ENCODE data around the gene SMARCA2. TPM values are rescaled to one million over a fixed set of nuclear protein-coding genes. Genes with fewer than 3 reads are reported as not detected.

The SMARCA2 gene
- total RNA-seq, 2 experiments from 2014 or later: 168 to 188 TPM

DNA sequence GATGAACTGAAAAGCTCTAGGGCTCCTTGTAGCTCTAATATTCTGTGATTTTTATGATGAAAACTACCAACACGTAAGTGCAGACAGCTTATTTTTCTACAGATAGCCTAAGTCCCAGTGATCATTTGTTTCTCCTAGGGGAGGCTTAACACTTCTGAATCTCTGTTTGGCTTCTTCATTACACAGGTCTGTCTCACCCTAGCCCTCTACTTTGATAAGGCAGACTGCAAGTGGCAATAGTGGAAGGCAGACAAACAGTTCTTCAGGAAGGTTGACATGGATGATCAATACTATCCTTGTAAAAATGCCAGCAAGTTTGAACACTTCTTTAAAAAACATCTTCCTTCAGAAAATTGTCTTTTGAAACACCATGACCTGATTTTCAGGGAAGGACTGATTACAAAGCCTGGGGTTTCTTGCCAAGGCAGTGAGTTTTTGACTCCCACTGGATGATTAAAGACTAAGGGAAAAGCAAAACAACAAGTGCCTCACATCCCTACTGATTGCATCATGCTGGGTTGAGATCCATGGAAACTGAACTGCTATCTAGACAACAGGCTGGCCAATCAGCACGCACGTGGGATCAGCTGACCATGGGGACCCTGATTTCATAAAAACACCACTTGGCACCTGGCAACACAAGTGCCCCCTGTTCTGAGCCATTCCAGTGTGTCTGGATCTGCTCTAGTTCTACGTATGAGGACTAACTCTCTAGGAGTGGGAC lies 212.2 kb downstream of the SMARCA2 start:
- no peaks in the 10 kb centered on the region for H3K27me3 Mint-ChIP-seq
- CTCF ChIA-PET: no interaction called here
- H3K27ac Mint-ChIP-seq: no peak overlapping the region
- no peaks in the 10 kb centered on the region for H3K36me3 Mint-ChIP-seq
- H3K9me3 Mint-ChIP-seq (ENCODE audit: low read depth): peaks cover 2% of the 10 kb centered on the region
- ATAC-seq (no peak), DNase-seq (no peak)
- no peak overlapping the region for H3K4me3 Mint-ChIP-seq
- H3K4me1 Mint-ChIP-seq: peaks cover 4% of the 10 kb centered on the region

DNA sequence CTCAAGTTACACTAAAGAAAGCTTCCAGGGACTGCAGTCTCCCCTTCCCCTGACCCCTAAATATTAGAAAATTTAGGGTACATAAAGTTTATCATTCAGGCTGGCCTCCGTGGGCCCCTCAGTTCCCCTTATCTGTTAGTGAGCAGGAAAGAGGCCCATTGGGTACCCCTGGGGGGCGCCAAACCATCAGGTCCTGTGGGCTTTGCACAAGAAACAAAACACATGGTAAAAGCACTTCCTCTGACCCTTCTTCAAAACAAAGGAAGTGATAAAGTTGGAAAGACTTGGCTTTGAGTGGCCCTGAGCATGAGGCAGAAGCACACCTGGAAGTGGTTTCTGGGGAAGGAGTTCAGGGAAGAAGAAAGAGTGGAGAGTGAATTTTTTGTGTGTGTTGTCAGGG lies 213.0 kb downstream of the SMARCA2 start:
- no peak overlapping the region for H3K27ac Mint-ChIP-seq
- no peaks in the 10 kb centered on the region for H3K27me3 Mint-ChIP-seq
- no peaks in the 10 kb centered on the region for H3K9me3 Mint-ChIP-seq (ENCODE audit: low read depth)
- peak; percentile 43 for DNase-seq
- no peak for ATAC-seq
- H3K4me1 Mint-ChIP-seq: peaks cover 4% of the 10 kb centered on the region
- H3K4me3 Mint-ChIP-seq: no peak overlapping the region
- CTCF ChIA-PET: no interaction called here
- no peaks in the 10 kb centered on the region for H3K36me3 Mint-ChIP-seq

DNA sequence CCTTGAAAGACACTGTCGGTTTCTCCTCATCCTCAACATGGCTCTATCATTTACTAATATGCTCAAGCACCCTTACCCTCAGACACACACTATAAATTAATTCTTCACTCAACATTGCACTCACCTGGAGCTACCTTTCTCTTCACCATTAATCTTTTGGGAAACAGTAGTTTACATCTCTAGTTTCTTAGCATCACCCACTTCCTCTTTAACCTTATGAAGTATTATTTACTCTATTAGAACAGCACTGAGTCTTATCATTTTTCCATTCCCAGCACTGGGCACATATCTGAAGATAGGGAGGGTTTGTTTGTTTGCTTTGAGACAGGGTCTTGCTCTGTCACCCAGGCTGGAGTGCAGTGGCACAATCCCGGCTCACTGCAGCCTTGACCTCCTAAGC lies 213.5 kb downstream of the SMARCA2 start:
- peaks cover 4% of the 10 kb centered on the region for H3K4me1 Mint-ChIP-seq
- ATAC-seq (no peak), DNase-seq (no peak)
- H3K9me3 Mint-ChIP-seq (ENCODE audit: low read depth): no peaks in the 10 kb centered on the region
- CTCF ChIA-PET: no interaction called here
- H3K4me3 Mint-ChIP-seq: no peak overlapping the region
- no peaks in the 10 kb centered on the region for H3K27me3 Mint-ChIP-seq
- H3K36me3 Mint-ChIP-seq: no peaks in the 10 kb centered on the region
- no peak overlapping the region for H3K27ac Mint-ChIP-seq

DNA sequence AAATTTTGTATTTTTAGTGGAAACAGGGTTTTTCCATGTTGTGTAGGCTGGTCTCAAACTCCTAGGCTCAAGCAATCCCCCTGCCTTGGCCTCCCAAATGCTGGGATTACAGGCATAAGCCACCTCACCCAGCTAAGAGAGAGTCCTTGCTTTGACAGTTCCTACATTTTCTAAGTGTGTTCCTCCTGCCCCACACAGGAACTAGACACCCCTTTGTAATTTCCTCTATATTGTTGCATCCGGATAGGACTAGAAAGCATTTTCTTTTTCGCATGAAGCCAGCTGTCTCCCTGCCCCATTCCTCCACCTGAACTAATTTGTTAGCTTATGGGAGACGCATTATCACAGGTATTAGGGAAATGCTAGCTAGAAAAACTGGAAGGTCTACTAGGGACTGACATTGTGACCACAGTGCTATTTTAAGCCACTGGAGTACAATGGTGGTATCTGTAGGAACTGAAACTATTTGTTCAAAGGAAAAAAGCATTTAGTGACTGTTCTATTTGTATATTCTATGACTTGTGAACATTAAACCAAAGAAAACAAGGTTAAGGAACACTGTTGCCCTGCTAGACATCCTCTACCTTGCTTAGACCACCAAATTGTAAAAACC lies 214.1 kb downstream of the SMARCA2 start:
- Mint-ChIP-seq H3K4me3 (no peak overlapping the region), H3K27me3 (no peaks in the 10 kb centered on the region), H3K9me3 (ENCODE audit: low read depth) (no peaks in the 10 kb centered on the region), H3K36me3 (no peaks in the 10 kb centered on the region), H3K4me1 (peaks cover 4% of the 10 kb centered on the region), H3K27ac (no peak overlapping the region)
- no peak for DNase-seq
- CTCF ChIA-PET: interaction anchor here (1.4 kb wide), 1 partner anchor 501 kb away, joined by 3 read pairs; no protein-coding TSS in a partner anchor
- ATAC-seq: no peak

DNA sequence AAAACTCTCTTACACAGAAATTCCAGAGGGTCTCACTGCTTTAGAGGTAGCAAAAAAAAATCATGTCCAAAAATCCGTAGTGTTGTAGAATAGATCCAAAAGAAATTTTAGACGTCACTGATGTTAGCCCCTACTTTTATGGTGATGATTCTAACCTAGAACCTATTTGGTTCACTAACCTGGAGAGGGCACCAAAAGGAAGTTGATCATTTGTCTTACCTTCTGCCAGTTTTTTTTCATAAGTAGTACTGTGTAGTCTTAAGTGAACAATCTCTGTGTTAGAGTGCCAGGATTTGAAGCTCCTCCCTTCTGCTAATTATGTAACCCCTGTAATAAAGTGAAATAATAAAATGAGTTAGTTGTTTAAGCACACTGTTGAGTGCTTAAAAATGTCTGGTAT lies 215.2 kb downstream of the SMARCA2 start:
- DNase-seq: no peak
- no peak for ATAC-seq
- Mint-ChIP-seq H3K27me3 (no peaks in the 10 kb centered on the region), H3K4me1 (peaks cover 4% of the 10 kb centered on the region), H3K9me3 (ENCODE audit: low read depth) (no peaks in the 10 kb centered on the region), H3K4me3 (no peak overlapping the region), H3K27ac (no peak overlapping the region), H3K36me3 (no peaks in the 10 kb centered on the region)
- CTCF ChIA-PET: interaction anchor here (1.4 kb wide), 1 partner anchor 500 kb away, joined by 3 read pairs; no protein-coding TSS in a partner anchor

DNA sequence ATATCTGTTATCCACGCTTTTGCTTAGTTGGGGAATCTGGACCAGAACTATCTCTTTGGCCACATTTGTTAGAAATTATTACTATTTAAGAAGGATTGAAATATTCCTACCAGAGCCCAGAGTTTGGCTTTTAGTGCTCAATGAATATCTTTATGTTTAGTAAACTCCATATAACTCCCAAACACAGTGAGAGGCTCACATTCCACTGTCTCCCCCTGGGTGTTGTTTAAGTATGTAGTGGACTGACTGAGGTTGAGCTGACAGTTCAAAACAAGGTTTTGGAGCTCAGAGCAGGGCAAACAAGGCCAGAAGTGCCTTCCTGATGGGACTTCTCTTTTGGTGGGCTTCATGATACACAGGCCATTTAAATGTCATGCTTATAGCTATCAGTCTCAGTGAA lies 216.0 kb downstream of the SMARCA2 start:
- no peak overlapping the region for H3K4me3 Mint-ChIP-seq
- no peak overlapping the region for H3K27ac Mint-ChIP-seq
- peaks cover 4% of the 10 kb centered on the region for H3K4me1 Mint-ChIP-seq
- CTCF ChIA-PET: no interaction called here
- DNase-seq: no peak
- H3K36me3 Mint-ChIP-seq: no peaks in the 10 kb centered on the region
- H3K9me3 Mint-ChIP-seq (ENCODE audit: low read depth): no peaks in the 10 kb centered on the region
- no peaks in the 10 kb centered on the region for H3K27me3 Mint-ChIP-seq
- no peak for ATAC-seq

DNA sequence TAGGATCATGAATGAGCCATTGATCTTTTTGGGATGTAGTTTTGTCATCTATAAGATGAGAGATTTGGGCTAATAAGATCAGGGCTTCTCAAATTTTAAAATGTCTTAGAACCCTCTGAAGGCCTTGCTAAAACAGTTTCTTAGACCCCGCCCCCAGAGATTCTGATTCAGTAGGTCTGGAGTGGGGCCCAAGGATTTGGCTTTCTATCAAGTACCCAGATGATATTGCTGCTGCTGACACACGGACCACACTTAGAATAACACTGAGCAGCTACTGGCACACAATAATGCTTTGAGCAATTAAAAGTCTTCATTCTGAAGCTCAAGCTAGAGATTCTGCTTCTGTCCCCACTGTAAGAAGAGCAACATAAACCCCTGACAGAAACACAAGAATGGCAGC lies 216.7 kb downstream of the SMARCA2 start:
- no peaks in the 10 kb centered on the region for H3K27me3 Mint-ChIP-seq
- no peak overlapping the region for H3K4me3 Mint-ChIP-seq
- H3K9me3 Mint-ChIP-seq (ENCODE audit: low read depth): no peaks in the 10 kb centered on the region
- no peak for ATAC-seq
- CTCF ChIA-PET: interaction anchor here (1.3 kb wide), 1 partner anchor 10 kb away, joined by 3 read pairs; no protein-coding TSS in a partner anchor
- no peaks in the 10 kb centered on the region for H3K36me3 Mint-ChIP-seq
- no peak for DNase-seq
- H3K27ac Mint-ChIP-seq: no peak overlapping the region
- H3K4me1 Mint-ChIP-seq: peaks cover 4% of the 10 kb centered on the region

DNA sequence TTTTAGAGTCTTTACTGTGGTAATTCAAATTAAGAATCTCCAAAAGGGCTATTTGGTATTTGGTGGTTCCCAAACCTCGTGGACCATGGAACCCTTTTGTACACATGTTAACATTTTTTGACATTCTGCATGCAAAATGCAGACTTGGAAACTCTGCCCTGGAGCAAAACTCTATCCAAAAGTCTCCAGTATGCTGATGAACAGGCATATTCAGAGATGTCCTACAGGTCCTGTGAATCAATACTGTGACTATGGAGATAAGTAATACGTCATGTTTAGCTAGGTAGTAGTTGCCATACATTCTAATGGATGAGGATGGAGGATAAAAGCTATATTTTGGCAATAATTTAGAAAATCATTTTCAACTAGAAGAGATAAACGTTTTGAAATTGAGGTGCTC lies 218.1 kb downstream of the SMARCA2 start:
- no peaks in the 10 kb centered on the region for H3K36me3 Mint-ChIP-seq
- ATAC-seq: no peak
- no peaks in the 10 kb centered on the region for H3K9me3 Mint-ChIP-seq (ENCODE audit: low read depth)
- H3K27me3 Mint-ChIP-seq: peaks cover 6% of the 10 kb centered on the region
- no peak overlapping the region for H3K27ac Mint-ChIP-seq
- DNase-seq: no peak
- CTCF ChIA-PET: no interaction called here
- H3K4me1 Mint-ChIP-seq: peaks cover 3% of the 10 kb centered on the region
- H3K4me3 Mint-ChIP-seq: no peak overlapping the region

DNA sequence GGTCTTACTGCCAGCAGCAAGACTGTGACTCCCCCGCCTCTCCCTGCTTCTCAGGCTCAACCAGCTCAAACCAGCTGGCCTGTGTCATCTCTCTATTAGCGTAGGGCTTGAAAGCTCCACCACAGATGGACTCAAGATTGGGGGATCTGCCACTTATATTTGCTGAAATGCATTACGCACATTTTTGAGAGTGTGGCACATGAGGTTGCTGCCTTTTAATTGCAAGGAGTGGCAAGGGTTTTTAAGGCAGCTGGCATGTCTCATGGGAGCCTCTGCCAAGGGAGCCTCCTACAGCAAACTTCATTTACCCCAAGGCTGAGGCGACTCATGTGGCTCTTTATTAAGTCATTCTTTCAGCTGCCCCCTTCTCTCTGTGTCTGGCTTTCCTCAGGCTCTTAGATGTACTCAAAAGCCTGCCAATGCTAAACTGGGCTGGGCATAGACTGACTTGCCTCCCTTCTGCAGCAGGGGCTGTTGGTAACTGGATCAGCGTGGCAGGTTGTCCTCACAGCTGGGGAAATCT lies 219.3 kb downstream of the SMARCA2 start:
- no peak overlapping the region for H3K27ac Mint-ChIP-seq
- DNase-seq (no peak), ATAC-seq (no peak)
- CTCF ChIA-PET: no interaction called here
- H3K36me3 Mint-ChIP-seq: no peaks in the 10 kb centered on the region
- peaks cover 10% of the 10 kb centered on the region for H3K27me3 Mint-ChIP-seq
- no peaks in the 10 kb centered on the region for H3K4me1 Mint-ChIP-seq
- no peak overlapping the region for H3K4me3 Mint-ChIP-seq
- no peaks in the 10 kb centered on the region for H3K9me3 Mint-ChIP-seq (ENCODE audit: low read depth)

DNA sequence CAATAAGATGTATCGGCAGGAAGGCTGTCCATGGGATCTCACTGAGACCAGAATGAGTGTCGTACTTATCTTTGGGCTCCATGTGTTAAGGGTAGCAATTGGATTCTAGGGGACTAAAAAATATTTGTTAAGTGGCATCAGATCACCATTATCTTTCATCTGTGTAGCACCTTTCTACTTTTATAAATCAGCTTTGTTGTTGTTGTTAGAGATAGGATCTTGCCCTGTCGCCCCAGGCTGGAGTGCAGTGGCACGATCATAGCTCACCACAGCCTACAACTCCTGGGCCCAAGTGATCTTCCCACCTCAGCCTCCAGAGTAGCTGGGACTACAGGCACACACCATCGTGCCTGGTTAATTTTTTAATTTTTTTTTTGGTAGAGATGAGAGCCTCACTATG lies 220.5 kb downstream of the SMARCA2 start:
- Mint-ChIP-seq H3K9me3 (ENCODE audit: low read depth) (no peaks in the 10 kb centered on the region), H3K4me3 (no peak overlapping the region), H3K4me1 (no peaks in the 10 kb centered on the region), H3K27ac (no peak overlapping the region), H3K36me3 (no peaks in the 10 kb centered on the region), H3K27me3 (peaks cover 13% of the 10 kb centered on the region)
- ATAC-seq: no peak
- DNase-seq: no peak
- CTCF ChIA-PET: no interaction called here

DNA sequence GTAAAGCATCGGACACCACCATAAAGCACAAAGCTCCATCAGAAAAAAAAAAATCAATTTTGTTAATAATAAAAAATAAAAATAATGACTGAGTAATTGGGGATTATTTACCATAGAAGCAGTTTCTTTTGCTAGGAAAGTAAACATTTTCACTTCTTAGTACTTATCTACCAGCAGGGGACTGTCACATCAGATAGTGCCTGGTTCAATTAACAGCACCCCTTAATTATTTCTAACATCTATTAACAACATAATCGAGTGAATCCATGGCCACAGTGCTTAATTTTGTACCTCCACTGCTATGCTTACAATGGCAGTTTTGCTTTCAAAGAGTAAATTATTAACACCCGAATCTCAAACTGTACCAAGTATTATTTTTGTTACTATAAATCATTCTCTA lies 221.7 kb downstream of the SMARCA2 start:
- Mint-ChIP-seq H3K36me3 (no peaks in the 10 kb centered on the region), H3K27ac (no peak overlapping the region), H3K4me1 (peaks cover 5% of the 10 kb centered on the region), H3K4me3 (no peak overlapping the region), H3K27me3 (peaks cover 18% of the 10 kb centered on the region), H3K9me3 (ENCODE audit: low read depth) (no peaks in the 10 kb centered on the region)
- ATAC-seq (no peak), DNase-seq (no peak)
- CTCF ChIA-PET: no interaction called here

DNA sequence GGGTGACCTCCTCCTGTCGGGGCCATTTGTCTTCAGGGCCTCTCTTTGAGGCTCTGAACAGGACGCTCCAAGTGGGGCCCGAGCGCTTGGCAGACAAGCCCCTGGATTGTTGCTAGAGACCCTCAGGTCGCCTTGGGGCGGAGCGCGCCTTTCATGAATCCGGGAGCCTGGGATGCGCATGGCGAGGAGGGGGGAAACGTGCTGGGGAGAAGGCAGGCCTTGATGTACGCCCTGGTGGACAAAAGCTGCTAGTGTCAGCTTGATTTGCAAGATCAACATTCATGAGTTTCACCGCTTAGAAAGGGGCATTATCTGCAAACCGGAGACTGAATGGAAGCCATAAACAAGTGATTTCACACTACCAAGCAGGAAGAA lies 226.3 kb downstream of the SMARCA2 start:
- Mint-ChIP-seq H3K27me3 (peaks cover 37% of the 10 kb centered on the region), H3K4me1 (peaks cover 15% of the 10 kb centered on the region), H3K4me3 (peak overlapping the region; percentile 62), H3K27ac (no peak overlapping the region), H3K9me3 (ENCODE audit: low read depth) (no peaks in the 10 kb centered on the region), H3K36me3 (no peaks in the 10 kb centered on the region)
- CTCF ChIA-PET: interaction anchor here (1.2 kb wide), 1 partner anchor 9 kb away, joined by 3 read pairs; no protein-coding TSS in a partner anchor
- DNase-seq (no peak), ATAC-seq (peak; percentile 17)

DNA sequence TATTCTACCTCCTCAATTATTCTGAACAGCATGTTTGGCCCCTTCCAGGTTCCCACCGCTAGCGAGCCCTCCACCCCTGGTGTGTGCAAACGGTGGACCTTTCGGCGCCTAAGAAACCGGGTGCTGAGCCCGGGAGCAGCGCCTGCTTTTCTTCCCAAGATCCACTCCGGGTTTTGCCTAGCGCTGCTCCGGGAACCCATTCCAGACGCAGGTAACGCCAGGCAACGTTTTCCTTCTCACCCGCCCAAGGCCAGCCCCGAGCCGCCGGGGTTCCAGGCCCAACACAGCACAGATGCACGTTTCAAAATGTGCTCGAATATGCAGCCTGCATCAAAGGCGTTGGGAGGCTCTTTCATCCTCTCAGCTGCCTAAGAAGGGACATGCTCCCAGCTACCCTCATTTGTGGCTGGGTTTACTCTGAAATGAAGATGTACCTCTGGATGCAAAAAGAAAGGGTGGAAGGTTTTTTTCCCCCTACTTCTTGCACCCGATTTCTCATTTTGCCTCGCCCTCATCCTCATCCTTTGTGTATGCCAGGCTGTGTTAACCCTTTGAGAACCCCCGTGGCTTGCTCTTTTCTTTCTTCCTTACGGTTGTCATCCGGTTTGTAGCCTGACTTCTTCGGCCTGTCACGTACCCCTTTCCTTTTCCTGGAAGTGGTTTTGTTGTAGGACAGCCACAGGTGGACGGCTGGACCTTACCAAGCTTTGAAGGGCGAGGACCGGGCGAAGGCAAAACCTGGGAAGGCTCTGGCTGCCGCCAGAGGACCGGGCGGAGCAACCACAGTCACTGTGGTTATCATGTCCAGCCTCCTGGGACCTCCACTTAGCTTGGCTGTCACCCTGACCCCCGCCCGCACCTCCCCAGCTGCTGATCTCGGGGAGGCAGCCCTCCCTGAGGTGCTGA lies 226.9 kb downstream of the SMARCA2 start:
- H3K36me3 Mint-ChIP-seq: no peaks in the 10 kb centered on the region
- peak; percentile 89 for ATAC-seq
- peak overlapping the region; percentile 62 for H3K4me3 Mint-ChIP-seq
- peaks cover 15% of the 10 kb centered on the region for H3K4me1 Mint-ChIP-seq
- DNase-seq: peak; percentile 67
- peak overlapping the region; percentile 17 for H3K27ac Mint-ChIP-seq
- H3K9me3 Mint-ChIP-seq (ENCODE audit: low read depth): no peaks in the 10 kb centered on the region
- CTCF ChIA-PET: interaction anchor here (1.2 to 1.3 kb wide), 2 partner anchors 10 to 15 kb away, joined by 3 read pairs; no protein-coding TSS in a partner anchor
- peaks cover 37% of the 10 kb centered on the region for H3K27me3 Mint-ChIP-seq
